GM21619 (cell line): ENCODE measurements around the gene ORAI1.
A peak's percentile ranks its signal among the peaks of the same experiment; 100 is the strongest.
"Not testable (repeated sequence)": the region's sequence is repeated elsewhere in the genome, so short reads cannot be mapped to it uniquely, and the experiment has no call there.

Experiments
- ATAC-seq: cut with Tn5 transposase; IDR thresholded peaks from one replicate; pipeline ENCODE4 v1.9.1; 2021; ENCODE audit not compliant: unreplicated experiment

The ORAI1 gene

DNA sequence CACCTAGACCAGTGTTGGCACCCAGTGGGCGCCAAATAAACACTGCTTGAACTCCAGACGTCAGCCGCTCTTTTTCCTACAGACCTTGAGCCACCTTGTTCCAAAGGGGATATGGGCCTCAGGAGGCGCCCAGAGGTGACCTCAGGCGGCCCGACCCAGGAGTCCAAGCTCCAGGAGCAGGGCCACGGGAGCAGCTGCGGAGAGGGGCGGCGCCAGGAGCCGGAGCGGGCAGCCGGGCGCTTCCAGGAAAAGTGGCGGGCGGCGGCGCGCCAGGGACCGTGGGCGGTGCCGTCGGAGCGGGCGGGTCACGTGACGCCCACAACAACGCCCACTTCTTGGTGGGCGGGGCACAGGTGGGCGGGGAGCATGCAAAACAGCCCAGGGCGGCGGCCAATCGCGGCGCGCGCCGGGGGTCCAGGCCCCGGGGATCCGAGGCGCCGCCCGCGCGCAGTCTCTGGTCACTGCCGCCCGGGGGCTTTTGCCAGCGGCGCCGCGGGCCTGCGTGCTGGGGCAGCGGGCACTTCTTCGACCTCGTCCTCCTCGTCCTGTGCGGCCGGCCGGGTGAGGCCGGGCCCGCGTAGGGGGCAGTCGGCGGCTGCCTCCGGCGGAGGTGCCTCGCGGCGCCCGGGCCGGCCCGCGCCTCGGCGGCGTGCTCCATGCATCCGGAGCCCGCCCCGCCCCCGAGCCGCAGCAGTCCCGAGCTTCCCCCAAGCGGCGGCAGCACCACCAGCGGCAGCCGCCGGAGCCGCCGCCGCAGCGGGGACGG lies at the start of gene ORAI1:
Gene ORAI1 (plus strand): TSS at position 444 of the 766 bp plus-strand sequence.
- peak; percentile 53 for ATAC-seq

DNA sequence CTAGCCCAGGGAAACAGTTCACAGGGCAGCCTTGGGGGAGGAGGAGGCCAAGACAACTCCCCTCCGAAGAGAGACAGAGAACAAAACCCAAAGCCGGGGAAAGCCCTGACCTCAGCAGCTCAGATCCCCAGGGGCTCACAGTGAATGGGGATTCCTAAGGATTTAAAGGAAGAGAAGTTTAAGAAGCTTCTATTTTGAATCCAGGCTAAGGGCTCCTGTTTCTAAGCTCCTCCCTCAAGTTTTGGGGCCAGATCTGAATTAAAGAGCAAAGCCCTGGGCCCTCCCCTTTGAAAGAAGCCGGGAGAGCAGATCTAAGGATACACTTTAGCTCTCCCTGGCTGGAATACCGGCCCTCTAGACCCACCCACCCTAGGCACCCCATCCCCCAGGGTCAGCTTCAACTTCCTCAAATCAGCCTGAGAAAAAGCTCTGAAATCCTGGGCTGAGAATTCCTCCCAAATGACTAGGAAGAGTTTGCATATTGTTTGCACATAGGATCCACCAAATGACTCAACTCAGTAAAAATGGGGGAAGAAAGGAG lies 49.4 kb upstream of the ORAI1 start:
- no peak for ATAC-seq

DNA sequence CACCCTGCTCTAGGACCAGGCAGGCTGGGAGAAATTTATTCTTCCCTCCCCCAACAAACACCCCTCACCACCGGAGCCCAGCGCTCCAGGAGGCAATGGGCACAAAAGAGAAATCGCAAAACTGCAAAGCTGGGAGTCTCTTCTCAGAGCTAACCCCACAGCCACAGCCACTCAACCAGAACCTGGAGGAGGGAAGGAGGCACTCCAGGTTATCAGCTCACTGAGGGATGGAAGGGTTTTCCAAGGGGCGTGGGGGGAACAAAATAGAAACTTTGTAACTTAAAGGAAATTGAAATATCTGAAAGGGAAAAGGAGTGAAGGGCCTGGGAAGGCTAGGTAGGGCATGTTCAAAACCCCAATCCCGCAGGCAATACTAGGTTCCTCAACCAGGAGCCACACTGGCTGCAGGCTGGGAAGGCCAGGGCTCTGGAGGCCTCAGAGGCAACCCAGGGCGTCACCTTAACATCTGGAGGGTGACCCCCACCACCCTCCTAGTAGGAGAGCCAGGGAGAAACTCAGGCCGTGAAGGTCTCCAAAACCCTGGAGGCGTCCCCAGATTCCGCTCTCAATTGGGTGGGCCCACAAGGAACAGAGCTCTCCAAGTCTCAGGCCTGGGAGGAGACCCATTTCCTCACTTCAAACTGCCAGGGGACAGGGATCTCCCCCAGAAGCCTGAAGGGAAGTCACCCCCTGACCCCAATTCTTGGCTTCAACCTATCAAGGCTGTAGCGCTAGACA lies 48.7 kb upstream of the ORAI1 start:
- no peak for ATAC-seq

DNA sequence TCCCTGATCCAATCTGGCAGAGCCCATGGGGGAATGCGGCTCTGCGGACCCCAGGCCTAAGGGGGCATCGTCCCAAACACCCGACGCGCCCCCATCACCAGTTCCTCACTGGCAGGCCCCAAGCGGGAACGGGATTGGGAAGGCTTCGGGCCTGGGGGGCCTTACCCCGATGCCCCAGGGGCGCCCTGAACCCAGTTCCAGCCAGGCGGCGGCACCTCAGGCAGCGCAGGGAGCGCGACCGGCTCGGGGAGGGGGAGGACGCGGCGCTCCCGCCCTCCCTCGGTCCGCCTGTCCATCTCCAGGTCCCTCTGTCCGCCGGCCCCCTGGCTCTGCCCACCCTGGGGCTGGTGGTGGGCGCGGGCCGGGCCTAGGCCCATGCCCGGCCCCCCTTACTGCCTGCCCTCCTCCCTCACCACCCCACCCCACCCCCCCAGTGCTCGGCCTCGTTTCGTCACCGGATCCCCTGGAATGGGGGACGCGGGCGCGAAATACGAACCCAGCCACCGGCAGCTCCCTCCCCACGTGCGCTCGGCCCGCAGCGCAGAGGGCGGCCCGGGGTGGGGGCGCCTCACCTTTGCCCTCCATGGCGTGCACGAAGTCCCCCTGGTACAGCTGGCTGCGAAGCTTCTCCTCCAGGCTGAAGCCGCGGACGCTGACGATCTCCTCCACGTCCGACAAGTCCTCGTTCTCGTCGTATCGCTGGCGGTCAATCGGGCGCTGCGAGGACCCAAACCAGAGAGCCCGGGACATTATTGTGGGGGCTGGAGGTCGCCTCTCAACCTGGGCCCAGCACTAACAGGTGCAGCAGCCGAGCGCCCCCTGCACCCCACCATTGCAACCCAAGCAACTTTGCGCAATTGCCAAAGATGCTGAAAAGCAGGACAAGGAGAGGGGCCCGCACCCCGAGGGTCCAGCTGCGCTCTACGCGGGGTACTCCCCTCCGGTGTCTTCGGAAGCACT lies 47.8 kb upstream of the ORAI1 start:
- ATAC-seq, result no peak

DNA sequence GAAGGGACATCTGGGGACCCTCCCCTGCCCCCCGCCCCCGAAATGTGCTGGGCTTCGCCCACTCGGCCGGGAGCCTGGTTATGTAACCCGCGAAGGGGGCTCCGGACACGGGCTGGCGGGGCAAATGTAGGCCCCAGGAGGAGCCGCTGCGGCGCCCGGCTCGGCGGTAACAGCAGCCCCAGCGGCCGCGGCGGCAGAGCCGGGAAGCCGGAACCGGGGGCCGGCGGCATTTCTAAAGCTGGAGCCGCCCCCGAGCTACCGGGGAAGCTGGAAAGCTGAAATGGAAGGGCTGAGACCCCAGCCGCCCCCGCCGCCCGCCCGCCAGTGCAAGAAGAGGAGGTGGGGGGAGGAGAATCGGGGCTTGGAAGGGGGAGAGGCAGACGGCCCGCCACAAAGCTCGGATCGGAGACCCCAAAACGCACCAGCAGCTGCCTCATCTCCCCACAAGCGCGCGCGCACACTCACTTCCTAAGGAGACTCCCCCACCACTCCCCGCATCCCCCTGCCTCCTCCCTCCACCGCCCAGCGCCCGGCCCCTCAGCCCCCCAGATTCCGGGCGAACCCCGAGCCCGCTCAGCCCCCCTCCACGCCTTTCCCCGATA lies 47.0 kb upstream of the ORAI1 start:
- ATAC-seq, result no peak

DNA sequence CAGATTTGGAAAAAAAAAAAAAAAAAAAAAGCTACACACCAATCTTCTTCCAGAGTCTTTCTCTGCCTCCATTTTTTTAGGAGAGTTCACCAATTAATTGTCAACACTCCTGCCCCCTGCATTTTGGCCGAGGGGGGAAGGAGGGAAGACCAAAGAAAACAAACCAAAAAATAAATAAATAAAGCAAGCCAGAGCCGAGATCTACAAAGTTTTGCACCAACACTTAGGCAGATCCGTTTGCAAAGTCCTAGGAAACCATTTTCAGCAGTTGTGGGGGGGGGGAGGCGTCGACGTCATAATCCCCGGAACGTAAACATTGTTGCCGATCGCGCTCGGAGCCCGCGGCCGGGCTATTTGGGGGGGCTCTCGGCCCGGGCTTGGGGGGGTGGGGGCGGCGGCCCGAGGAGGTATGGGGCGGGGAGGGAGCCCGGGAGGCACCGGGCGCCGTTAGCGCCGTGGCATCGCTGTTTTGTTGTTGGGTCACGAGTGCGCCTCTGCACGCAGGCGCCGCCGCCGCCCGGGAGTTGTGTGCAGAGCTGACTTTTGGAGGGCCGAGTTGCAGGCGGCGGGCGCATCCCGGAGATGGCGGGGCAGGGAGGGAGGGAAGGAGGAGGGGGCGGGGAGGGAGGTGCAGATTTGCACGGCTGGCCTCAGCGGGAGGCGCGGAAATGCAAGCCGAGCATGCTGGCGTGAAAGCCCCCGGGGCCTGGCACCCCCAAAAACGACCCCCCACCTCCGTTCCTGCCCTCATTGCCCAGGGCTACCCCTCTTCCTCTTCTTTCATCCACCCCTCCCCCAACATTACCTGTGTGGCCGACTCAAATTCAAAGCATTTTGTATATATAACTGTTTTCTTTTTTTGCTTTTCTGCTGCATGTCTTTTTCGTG lies 46.1 kb upstream of the ORAI1 start:
- ATAC-seq, result peak; percentile 49

DNA sequence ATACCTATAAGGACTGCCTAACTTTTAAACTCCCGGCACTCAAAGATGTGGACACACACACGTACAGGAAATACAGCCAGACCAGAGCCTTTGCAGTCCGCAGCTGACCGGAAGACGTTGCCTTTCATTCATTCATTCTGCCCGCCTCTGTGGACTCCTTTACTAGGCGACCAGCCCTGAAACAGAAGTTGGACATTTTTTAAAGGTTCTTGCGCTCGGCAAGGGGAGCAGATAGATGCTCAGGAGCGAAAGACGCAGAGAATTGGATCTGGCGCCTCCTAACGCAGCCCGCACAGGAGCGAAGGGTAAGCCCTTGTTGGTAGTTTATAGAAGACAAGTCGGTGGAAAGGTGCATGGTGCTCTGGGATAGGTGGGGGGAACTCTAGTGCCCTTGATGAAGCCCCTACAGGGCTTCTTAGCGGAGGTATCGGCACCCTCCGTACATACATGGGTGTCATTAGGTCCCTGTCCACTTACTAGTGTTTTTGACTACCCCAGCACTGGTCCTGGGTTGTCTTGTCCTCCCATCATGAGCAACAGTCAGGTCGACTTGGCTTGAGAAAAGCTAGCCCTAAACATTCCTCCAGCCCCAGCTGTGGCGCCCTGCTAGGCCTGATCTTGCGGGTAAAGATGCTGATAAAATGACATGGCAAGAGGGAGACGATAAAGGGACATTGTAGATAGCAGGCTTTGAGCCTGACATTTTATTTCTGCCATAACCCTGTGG lies 45.2 kb upstream of the ORAI1 start, which contains the start of gene KDM2B:
Gene KDM2B (minus strand): TSS at position 65 of the 727 bp plus-strand sequence. CDS start 112 bp downstream, outside the sequence.
- no peak for ATAC-seq

DNA sequence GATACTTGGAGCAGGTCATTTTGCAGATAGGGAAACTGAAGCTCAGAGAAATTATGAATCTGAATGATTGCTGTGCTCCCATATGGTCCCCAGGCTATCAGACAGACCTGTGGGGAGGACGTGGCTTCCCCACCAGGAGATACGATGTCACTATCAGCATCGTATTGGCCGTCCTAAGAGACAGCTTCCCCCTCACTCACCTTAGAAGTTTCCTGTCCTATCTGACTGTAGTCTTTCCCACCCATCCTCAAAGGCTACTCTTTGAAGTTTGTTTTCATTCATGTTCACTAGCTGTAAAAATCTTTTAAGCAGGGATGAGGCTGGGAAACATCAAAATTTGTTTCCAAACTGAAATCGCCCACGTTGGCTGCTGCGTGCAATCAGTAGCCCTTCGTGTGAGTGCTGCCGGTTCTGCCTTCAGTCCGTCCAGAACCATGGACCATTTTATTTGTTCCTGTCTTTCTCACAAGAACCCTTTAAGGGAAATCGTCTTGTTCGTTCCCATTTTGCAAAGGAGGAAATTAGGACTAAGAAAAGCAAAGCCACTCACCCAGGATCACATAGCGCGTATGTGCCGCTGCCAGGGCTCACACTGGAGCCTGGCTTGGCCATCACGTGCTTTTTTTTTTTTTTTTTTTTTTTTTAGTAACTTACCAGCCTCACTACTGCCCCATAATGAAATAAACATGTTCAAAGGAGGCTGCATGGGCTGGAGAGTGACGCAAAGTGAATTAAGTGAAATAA lies 44.5 kb upstream of the ORAI1 start:
- ATAC-seq, result no peak

DNA sequence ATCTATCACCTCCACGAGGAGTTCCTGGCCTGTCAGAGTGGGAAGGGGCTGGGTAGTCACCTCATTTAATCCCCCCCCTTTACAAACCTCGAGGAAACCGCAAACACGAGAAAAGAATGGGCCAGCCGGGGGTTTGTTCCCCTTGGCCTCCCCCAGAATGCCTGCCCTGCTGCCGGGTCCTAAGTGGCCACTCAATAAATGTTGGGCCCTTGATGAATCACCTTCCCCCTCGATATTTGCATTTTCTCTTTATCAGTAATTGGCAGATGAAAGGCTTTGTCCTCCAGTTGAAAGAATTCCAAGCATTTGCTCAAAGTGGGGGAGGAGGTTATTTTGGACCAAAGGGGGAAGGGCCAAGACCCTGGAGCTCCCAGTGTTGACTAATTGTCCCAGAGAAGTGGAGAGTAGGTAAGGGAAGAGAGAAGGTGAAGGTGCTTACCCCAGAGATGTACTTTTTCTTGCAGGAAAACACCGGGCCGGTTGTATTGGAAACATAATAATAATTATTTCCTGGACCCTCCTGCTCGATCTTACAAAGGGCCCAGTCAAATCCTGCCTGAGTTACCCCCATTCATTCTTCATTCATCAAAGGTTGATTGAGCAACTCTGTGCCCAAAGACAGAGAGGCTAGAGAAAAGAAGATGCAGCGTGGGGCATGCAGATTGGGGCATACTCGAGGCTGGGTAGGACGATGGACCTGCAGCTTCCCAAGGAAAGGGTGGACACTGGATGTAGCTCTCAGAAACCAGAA lies 43.6 kb upstream of the ORAI1 start:
- no peak for ATAC-seq

DNA sequence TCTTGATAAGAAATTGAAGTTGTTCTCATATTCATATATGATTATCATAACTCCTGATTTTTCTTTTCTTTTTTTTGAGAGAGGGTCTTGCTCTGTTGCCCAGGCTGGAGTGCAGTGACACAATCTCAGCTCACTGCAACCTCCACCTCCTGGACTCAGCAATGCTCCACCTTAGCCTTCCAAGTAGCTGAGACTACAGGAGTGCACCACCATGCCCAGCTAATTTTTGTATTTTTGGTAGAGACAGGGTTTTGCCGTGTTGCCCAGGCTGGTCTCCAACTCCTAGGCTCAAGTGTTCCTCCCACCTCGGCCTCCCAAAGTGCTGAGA lies 43.0 kb upstream of the ORAI1 start:
- not testable (repeated sequence) for ATAC-seq

DNA sequence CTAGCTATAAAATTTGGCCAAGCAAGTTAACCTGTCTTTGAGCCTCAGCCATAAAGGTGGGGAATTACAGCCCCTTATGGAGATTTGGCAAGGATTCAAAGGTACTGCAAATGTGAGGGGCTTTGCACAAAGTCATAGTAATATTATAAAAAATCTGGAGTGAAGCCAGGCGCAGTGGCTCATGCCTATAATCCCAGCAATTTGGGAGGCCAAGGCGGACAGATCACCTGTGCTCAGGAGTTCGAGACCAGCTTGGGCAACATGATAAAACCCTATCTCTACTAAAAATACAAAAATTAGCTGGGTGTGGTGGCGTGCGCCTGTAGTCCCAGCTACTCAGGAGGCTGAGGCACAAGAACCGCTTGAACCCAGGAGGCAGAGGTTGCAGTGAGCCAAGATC lies 41.4 kb upstream of the ORAI1 start:
- ATAC-seq, result not testable (repeated sequence)

DNA sequence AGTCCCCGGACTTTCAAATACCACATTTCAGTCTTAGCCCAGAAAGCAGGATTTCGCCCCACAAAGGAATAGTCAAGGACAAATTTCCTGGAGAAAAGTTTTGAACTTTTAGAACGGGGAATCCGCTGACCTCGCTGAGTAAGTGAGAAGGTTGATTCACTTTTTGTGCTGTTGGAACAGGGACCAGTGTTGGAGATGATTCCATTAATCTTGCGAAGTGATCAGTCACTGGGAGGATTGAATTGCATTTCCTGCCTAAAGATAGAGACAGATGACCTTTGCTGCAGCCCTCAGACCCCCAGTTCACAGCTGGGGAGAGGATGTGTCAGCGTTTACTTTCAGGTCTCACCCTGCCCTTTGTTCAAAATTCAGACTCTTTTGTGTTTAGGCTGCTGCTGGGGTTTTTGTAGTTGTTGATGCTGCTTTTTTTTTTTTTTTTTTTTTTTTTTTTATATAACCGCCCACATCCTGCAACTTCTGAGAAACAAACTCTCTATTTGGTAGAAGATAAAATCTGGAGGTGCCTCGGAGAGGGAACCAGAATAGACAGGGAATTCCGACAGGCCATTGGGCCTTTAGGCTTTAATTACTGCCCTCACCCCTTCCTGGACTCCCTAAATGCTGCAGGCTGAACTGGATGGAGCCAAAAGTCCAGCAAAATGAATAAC lies 35.7 kb upstream of the ORAI1 start:
- peak; percentile 38 for ATAC-seq

DNA sequence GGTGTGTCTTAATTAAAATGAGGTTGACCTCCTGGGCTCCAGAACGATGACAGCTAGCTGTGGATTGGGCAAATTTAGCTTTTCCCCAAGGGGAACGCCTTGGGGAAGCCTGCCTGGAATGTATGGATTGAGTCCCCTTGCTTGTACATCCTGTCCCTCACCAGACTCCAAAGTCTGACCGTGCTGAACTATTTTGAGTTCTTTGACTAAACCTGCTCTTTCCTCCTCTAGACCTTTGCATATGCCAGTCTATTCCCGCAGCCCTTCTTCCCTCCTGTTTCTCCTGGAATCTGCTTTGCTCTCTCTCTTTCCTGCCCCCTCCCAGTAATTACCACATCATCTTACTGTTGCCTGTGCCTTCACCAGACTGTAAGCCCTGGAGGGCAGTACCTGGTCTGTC lies 34.0 kb upstream of the ORAI1 start:
- ATAC-seq, result no peak

DNA sequence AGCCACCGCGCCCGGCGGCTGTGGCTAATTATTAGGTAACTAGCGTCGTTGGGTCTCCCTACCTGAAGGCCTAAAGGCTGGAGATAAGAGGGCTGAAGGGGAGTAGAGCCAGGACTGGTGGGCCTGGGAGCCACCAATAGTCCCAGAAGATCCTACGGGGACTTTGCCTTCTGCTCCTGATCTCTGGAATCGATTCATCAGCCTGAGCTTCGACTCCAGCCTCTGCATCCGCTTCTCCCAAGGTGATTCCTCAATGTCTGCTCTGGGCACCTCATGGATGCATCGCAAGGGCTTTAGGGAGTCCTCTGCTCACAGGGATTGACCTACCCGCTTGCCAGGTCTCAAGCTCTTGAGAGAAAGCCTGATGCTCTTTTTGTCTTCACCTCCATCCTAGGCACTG lies 30.8 kb upstream of the ORAI1 start:
- no peak for ATAC-seq

DNA sequence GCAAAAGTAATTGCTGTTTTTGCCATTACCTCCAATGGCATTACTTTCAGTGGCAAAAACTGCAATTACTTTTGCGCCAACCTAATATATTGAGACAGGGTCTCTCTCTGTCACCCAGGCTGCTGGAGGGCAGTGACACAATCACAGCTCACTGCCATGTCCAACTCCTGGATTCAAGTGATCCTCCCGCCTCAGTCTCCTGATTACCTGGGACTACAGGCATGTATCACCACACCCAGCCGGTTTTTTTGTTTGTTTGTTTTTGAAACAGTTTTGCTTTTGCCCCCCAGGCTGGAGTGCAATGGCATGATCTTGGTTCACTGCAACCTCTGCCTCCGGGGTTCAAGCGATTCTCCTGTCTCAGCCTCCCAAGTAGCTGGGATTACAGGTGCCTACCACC lies 29.8 kb upstream of the ORAI1 start:
- ATAC-seq, result no peak

DNA sequence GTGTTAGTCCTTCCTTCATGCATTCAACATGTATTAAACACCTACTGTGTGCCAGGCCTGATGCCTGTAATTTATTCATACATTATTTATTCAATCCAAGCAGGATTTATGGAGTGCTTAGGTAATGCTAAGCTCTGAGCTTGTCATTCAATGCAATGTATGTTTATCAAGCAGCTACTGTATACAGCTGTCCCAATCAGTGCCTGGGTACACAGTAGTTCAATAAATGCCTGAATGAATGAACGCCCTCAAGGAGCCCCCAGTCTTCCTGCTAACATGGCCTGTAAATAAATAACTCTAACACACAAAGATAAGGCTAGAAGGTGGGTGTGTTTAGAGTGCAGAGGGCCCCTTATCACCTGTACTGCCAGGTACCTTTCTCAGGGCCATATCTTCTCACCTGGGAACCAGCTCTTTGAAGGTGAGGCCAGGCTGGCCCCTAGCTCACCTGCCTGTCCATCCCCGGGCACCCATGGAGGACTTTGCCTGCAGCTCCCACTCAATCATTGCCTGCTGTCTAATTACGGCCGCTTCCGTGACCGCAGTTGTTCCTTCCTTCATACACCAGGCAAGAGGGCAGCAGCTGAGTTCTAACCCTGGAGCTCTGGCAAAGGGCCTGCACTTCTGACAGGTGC lies 25.5 kb upstream of the ORAI1 start:
- no peak for ATAC-seq

DNA sequence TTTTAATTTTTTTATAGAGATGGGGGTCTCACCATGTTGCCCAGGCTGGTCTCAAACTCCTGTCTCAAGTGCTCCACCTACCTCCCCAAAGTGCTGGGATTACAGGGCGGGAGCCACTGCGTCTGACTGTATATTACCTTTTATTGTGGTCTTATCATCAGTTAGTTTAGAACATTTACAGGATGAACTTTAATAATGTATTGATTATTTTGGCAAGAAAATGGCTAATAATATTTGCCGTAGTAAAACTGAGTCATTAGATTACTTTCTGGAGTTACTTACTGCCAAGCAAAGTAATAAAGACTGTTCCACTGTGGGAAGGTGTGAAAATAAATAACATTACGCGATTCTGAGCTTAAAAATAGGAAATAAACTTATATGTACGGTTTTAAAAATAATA lies 23.6 kb upstream of the ORAI1 start:
- no peak for ATAC-seq
